OCI-LY1 (cell line): ENCODE data around the gene PRKCH.
"Not testable (repeated sequence)": the region's sequence is repeated elsewhere in the genome, so short reads cannot be mapped to it uniquely, and the experiment has no call there.

Experiments used
- H2AFZ ChIP-seq: fragments of 200-600 bp; sonication (generic), shearing (Covaris generic); 2 replicates; pipeline ENCODE4 v1.6.0; 2014; ENCODE audit warnings: antibody characterized with exemption, mild to moderate bottlenecking, low read length
- H3F3A ChIP-seq: fragments of 200-600 bp; sonication (generic), shearing (Covaris generic); 2 replicates; pipeline ENCODE4 v1.6.0; 2014; ENCODE audit warnings: mild to moderate bottlenecking, antibody characterized with exemption, low read length, moderate library complexity; ENCODE audit not compliant: insufficient read depth
- H3K27ac ChIP-seq: fragments of 200-600 bp; sonication (generic); 2 replicates; pipeline ENCODE4 v1.5.1; 2014; ENCODE audit warnings: low read length, mixed run types, mild to moderate bottlenecking, low read depth; ENCODE audit not compliant: poor library complexity, severe bottlenecking
- H3K27me3 ChIP-seq: fragments of 200-600 bp; sonication (generic); 2 replicates; pipeline ENCODE4 v1.6.0; 2014; ENCODE audit warnings: antibody characterized with exemption, mild to moderate bottlenecking, low read length, moderate library complexity; ENCODE audit not compliant: insufficient read depth
- H3K36me3 ChIP-seq: fragments of 200-600 bp; sonication (generic); 2 replicates; pipeline ENCODE4 v1.6.1; 2014; ENCODE audit warnings: mild to moderate bottlenecking, antibody characterized with exemption, low read length, moderate library complexity, mixed read lengths; ENCODE audit not compliant: insufficient read depth
- H3K4me1 ChIP-seq: fragments of 200-600 bp; sonication (generic); 2 replicates; pipeline ENCODE4 v1.5.1; 2014; ENCODE audit warnings: mild to moderate bottlenecking, low read length, moderate library complexity; ENCODE audit not compliant: insufficient read depth, severe bottlenecking
- H3K4me2 ChIP-seq: fragments of 200-600 bp; sonication (generic), shearing (Covaris generic); 2 replicates; pipeline ENCODE4 v1.6.1; 2014; ENCODE audit warnings: low read length
- H3K4me3 ChIP-seq: fragments of 200-600 bp; sonication (generic); 2 replicates; pipeline ENCODE4 v1.5.1; 2014; ENCODE audit warnings: low read length, low read depth, mild to moderate bottlenecking, mixed read lengths; ENCODE audit not compliant: poor library complexity, severe bottlenecking
- H3K79me2 ChIP-seq: fragments of 200-600 bp; shearing (Covaris generic); 2 replicates; pipeline ENCODE4 v1.6.1; 2016; ENCODE audit warnings: mixed run types, low read length, mixed read lengths; ENCODE audit not compliant: insufficient read depth
- H3K9ac ChIP-seq: fragments of 200-600 bp; sonication (generic), shearing (Covaris generic); 2 replicates; pipeline ENCODE4 v1.6.1; 2014; ENCODE audit warnings: mild to moderate bottlenecking, low read length, mixed read lengths
- H3K9me2 ChIP-seq: fragments of 200-600 bp; sonication (generic), shearing (Covaris generic); 2 replicates; pipeline ENCODE4 v1.6.1; 2014; ENCODE audit warnings: low read depth, mild to moderate bottlenecking, low read length, mixed read lengths
- H3K9me3 ChIP-seq: fragments of 200-600 bp; shearing (Covaris generic); 2 replicates; pipeline ENCODE4 v1.6.1; 2014; ENCODE audit warnings: low read length, mixed read lengths
- H4K20me1 ChIP-seq: fragments of 200-600 bp; sonication (generic), shearing (Covaris generic); 2 replicates; pipeline ENCODE4 v1.6.0; 2016; ENCODE audit warnings: mild to moderate bottlenecking, low read length; ENCODE audit not compliant: insufficient read depth
- CTCF ChIP-seq: fragments of 200-600 bp; sonication (generic), shearing (Covaris generic); IDR thresholded peaks from 2 replicates; pipeline ENCODE4 v1.5.1; 2017; ENCODE audit warnings: mild to moderate bottlenecking, antibody characterized with exemption, low read length, moderate library complexity, mixed read lengths
- EZH2 ChIP-seq: fragments of 200-600 bp; sonication (generic), shearing (Covaris generic); IDR thresholded peaks from 2 replicates; pipeline ENCODE4 v1.8.0; 2017; ENCODE audit warnings: borderline replicate concordance, mixed run types, mild to moderate bottlenecking, antibody characterized with exemption, low read length, moderate library complexity, mixed read lengths

The PRKCH gene

GRCh38 chr14:61304688-61305087 is 16.7 kb upstream of the PRKCH start:
- H3K4me1 ChIP-seq: no peaks in the 10 kb centered on the region
- no peak overlapping the region for H3K27ac ChIP-seq
- H3F3A ChIP-seq: no peaks in the 10 kb centered on the region
- no peak overlapping the region for H3K4me2 ChIP-seq
- TF ChIP-seq CTCF (no peak), EZH2 (no peak)
- no peaks in the 10 kb centered on the region for H3K27me3 ChIP-seq
- no peaks in the 10 kb centered on the region for H3K9me3 ChIP-seq
- no peak overlapping the region for H3K9ac ChIP-seq
- no peak overlapping the region for H3K4me3 ChIP-seq
- H3K79me2 ChIP-seq: no peaks in the 10 kb centered on the region
- no peak overlapping the region for H2AFZ ChIP-seq
- H3K9me2 ChIP-seq: no peaks in the 10 kb centered on the region
- H3K36me3 ChIP-seq: no peaks in the 10 kb centered on the region
- no peaks in the 10 kb centered on the region for H4K20me1 ChIP-seq

DNA sequence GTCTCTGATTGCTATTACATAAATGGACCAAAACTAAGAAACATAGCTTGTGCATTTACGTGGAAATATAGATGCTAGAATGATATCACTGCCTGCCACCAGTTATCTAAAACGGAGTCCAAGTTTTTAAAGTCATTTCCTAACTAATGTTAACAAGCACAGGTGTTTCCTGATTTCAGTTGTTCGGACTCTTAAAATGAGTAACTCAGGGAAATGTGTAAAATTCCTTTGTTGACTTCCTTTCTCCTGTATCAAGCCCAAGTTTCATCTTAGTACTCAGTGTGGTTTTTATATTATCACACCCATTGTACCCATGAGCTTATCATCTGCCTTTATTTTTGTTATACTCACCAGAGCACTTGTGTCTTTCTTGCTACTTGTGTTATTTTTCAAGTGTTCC is 13.2 kb upstream of the PRKCH start:
- Histone ChIP-seq H2AFZ (no peak overlapping the region), H3K27me3 (no peaks in the 10 kb centered on the region), H3K9ac (no peak overlapping the region), H3K9me3 (0 out of 2 replicates have a peak, but pooled peaks cover 3% of the 10 kb centered on the region), H4K20me1 (no peaks in the 10 kb centered on the region), H3K27ac (no peak overlapping the region), H3K36me3 (no peaks in the 10 kb centered on the region), H3K4me1 (no peaks in the 10 kb centered on the region), H3K4me2 (no peak overlapping the region), H3K79me2 (no peaks in the 10 kb centered on the region), H3K9me2 (no peaks in the 10 kb centered on the region), H3K4me3 (no peak overlapping the region), H3F3A (no peaks in the 10 kb centered on the region)
- TF ChIP-seq CTCF: no peak
- TF ChIP-seq EZH2: no peak

- not testable (repeated sequence) for H3K27me3 ChIP-seq, H3K9ac ChIP-seq, H3K36me3 ChIP-seq, H3K9me2 ChIP-seq, H4K20me1 ChIP-seq, H3K4me2 ChIP-seq, H3K9me3 ChIP-seq, H2AFZ ChIP-seq, H3K4me1 ChIP-seq, H3K4me3 ChIP-seq, H3K27ac ChIP-seq, H3K79me2 ChIP-seq, H3F3A ChIP-seq
Measured at GRCh38 chr14:61308701-61309100, 12.7 kb upstream of the PRKCH start.

- Histone ChIP-seq H3K36me3 (no peaks in the 10 kb centered on the region), H3K9me2 (no peaks in the 10 kb centered on the region), H2AFZ (no peak overlapping the region), H3K9me3 (0 out of 2 replicates have a peak, but pooled peaks cover 3% of the 10 kb centered on the region), H3K4me2 (no peak overlapping the region), H4K20me1 (no peaks in the 10 kb centered on the region), H3K4me1 (no peaks in the 10 kb centered on the region), H3K79me2 (no peaks in the 10 kb centered on the region), H3F3A (no peaks in the 10 kb centered on the region), H3K27ac (no peak overlapping the region), H3K4me3 (no peak overlapping the region), H3K9ac (no peak overlapping the region), H3K27me3 (no peaks in the 10 kb centered on the region)
- no peak for TF ChIP-seq EZH2
- TF ChIP-seq CTCF: no peak
Measured at GRCh38 chr14:61315313-61315712, 6.1 kb upstream of the PRKCH start.
